Keratinocyte (primary cell): ENCODE data around the gene MOCS3.

ENCODE experiments used
- EZH2 ChIP-seq: IDR thresholded peaks from one replicate; pipeline ENCODE4 v1.6.1; 2012; ENCODE audit warnings: inconsistent platforms, mild to moderate bottlenecking, low read length, moderate library complexity
- TF ChIP-seq, protein P1 (sequence below), 3 experiments: IDR thresholded peaks in 1 of 3; conservative IDR thresholded peaks in 1 of 3; optimal IDR thresholded peaks in 1 of 3; 2 replicates in 2 of 3; 3 replicates in 1 of 3; pipeline versions ENCODE3 to v1.5.1; 2011; ENCODE audit warnings: low read length in 3 of 3, mild to moderate bottlenecking in 3 of 3, moderate library complexity in 2 of 3, control low read depth in 1 of 3, inconsistent platforms in 1 of 3; ENCODE audit not compliant: insufficient read depth in 2 of 3; ENCODE audit errors: extremely low read depth in 1 of 3

DNA sequence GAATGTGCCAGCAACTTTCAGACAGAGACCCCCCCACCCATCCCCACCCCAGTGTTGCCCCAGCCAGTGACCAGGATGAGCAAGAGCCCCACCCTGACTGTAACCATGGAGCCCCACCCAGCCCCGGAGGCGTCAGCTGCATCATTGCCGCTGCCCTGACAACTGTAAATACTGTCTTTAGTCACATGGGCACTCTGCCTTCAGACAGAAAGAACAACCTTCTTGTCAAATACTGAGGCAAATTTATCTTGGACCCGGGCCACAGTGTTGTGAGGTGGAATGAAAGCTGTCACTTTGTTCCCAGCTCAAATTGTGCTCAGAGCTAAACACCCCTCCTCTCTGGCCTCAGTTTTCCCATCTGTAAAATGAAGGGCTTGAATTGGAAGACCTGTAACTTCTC lies 23.7 kb downstream of the MOCS3 start:
- TF ChIP-seq, protein P1, sequence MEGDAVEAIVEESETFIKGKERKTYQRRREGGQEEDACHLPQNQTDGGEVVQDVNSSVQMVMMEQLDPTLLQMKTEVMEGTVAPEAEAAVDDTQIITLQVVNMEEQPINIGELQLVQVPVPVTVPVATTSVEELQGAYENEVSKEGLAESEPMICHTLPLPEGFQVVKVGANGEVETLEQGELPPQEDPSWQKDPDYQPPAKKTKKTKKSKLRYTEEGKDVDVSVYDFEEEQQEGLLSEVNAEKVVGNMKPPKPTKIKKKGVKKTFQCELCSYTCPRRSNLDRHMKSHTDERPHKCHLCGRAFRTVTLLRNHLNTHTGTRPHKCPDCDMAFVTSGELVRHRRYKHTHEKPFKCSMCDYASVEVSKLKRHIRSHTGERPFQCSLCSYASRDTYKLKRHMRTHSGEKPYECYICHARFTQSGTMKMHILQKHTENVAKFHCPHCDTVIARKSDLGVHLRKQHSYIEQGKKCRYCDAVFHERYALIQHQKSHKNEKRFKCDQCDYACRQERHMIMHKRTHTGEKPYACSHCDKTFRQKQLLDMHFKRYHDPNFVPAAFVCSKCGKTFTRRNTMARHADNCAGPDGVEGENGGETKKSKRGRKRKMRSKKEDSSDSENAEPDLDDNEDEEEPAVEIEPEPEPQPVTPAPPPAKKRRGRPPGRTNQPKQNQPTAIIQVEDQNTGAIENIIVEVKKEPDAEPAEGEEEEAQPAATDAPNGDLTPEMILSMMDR (optimal IDR thresholded peaks at IDR 0.05 in 1 of 3, IDR thresholded peaks at IDR 0.05 in 1 of 3, conservative IDR thresholded peaks at IDR 0.05 in 1 of 3; ENCODE audit: extremely low read depth in 1 of 3, insufficient read depth in 2 of 3, low read length in 3 of 3): no peak
- no peak for TF ChIP-seq EZH2
